SK-MEL-5 (cell line): ENCODE measurements around the gene SYT8. TPM values are rescaled to one million over a fixed set of nuclear protein-coding genes. Genes with fewer than 3 reads are reported as not detected.
"Not testable (repeated sequence)": the region's sequence is repeated elsewhere in the genome, so short reads cannot be mapped to it uniquely, and the experiment has no call there.

Source experiments
- DNase-seq: peaks from one replicate; pipeline ENCODE4 v3.0.0-alpha.2; 2016; ENCODE audit warnings: low read depth, low spot score
- in situ Hi-C: cut with HindIII; loops from 2 replicates; pipeline ENCODE4 v1.10.0; 2016; ENCODE audit warnings: low sequenced_read_pairs, high pct_unique_total_duplicates, low pct_unique_long_range_greater_than_20kb
- polyA plus RNA-seq, 2 experiments: library from polyadenylated mRNA; depleted of rRNA; stranded (reverse); fragments of >200 nt; gene quantifications; 2 replicates each; pipeline ENCODE4 v1.2.3, GENCODE V29; 2015
- total RNA-seq: library from RNA; depleted of rRNA; stranded (reverse); fragments of >200 nt; shearing (Covaris generic); gene quantifications from 2 replicates; pipeline ENCODE4 v1.2.3, GENCODE V29; 2014; rRNA removed

The SYT8 gene
- total RNA-seq, result not detected in 2 replicates
- polyA plus RNA-seq (2015; cell fraction: cytosol; rRNA removed), result not detected in 2 replicates
- 0.31 TPM in 1 of 2 replicates, not detected in the other for polyA plus RNA-seq (2015; cell fraction: nucleus; rRNA removed)

DNA sequence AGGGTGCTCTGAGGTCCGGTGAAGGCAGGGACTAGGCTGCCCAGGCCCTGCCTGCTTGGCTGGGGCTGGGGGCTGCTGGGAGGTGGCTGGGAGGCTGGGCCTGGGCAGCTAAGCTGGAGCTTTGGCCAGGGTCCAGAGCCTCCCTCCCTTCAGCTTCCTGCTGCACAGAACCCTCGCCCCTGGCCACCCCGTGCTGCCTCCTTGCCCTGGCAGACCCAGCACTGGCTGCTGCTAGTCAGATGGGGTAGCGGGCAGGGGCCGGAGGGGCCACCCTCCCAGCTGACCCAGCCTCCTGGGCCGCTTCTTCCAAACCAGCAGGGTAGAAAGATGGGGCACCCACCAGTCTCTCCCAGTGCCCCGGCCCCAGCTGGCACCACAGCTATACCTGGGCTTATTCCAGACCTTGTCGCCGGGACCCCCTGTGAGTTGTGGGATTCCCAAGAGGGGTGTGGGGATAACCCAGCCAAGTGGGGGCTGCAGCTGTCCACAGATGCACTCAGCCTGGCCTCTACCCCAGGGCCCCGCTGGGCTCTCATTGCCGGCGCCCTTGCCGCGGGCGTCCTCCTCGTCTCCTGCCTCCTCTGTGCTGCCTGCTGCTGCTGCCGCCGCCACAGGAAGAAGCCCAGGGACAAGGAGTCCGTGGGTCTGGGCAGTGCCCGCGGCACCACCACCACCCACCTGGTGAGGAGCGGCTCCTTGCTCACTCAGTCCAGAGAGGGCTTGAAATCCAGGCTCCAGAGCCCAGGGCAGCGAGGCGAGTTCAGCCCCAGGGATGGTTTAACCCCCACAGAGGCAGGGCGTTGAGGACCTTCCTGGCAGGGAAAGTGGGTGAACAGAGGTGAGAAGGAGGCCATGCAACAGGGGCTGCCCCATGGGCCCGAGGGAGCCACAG is at the start of gene SYT8:
Gene SYT8 (plus strand): TSS at position 212 of the 892 bp plus-strand sequence. CDS start 116 bp downstream, at position 328.
- no peak for DNase-seq
- in situ Hi-C loops, result no loop called here

DNA sequence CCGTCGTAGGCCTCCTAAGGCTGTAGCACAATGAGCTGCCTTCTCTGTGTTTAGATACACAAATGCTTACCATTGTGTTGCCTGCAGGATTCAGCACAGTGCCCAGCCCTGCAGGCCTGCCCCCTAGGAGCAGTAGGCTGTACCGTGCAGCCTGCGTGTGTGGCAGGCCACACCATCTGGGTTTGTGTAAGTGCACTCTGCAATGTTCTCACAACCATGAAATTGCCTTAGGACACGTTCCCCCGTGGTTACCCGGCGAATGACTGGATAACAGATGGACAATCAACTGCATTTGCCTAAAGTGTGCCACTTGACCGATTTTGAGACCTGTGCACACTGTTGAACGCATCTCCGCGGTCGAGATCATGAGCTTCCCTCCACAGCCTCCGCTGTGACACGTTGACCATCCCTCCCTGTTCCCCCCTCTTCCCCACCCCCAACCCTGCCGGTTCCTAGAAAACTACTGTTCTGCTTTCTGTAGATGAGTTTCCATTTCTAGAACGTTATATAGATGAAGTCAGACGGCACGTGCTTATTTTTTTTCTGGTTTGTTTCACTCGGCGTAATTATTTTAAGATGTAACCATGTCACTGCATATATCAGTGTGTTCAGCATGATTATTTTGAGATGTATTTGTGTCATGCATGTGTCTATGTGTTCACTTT is 48.9 kb upstream of the SYT8 start:
- in situ Hi-C loops, result no loop called here
- no peak for DNase-seq

- in situ Hi-C loops, result no loop called here
- no peak for DNase-seq
Observed at GRCh38 chr11:1786466-1786865, 48.3 kb upstream of the SYT8 start.

GRCh38 chr11:1791912-1792311 is 42.9 kb upstream of the SYT8 start:
- in situ Hi-C loops, result no loop called here
- no peak for DNase-seq

- no peak for DNase-seq
- in situ Hi-C loops, result no loop called here
Observed at GRCh38 chr11:1792461-1792860, 42.3 kb upstream of the SYT8 start.

GRCh38 chr11:1793081-1793480 is 41.7 kb upstream of the SYT8 start:
- DNase-seq, result no peak
- in situ Hi-C loops, result no loop called here

GRCh38 chr11:1796413-1797011 is 38.3 kb upstream of the SYT8 start:
- in situ Hi-C loops, result no loop called here
- no peak for DNase-seq

DNA sequence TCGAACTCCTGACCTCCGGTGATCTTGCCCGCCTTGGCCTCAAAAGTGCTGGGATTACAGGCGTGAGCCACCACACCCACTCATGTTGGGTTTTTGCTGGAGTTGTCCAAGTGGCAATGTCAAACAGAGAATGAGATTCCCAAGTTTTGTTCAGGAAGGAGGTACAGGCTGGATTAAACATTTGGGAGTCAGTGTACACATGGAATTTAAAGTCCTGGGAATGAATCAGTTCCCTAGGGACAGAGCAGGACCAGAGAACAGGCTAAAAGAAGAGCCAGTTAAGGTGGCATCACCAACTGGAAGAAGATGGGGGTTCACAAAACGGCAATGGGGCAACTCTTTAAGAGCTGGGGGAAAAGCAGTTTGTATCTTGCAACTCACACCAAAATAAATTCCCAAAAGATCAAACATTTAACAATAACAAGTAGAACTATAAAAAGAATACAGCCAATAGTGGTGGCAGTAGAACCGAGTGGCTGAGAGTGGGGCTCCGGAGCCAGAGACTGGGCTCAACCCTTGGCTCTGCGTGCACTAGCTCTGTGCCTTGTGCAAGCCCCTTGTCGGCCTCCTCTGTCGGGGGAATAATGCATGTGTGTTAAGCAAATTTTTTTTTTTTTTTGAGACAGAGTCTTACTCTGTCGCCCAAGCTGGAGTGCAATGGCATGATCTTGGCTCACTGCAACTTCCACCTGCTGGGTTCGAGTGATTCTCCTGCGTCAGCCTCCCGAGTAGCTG is 37.2 kb upstream of the SYT8 start:
- in situ Hi-C loops, result no loop called here
- DNase-seq, result no peak

- DNase-seq, result no peak
- in situ Hi-C loops, result no loop called here
Observed at GRCh38 chr11:1803246-1803645, 31.5 kb upstream of the SYT8 start.

- DNase-seq, in situ Hi-C loops: not testable (repeated sequence)
Observed at GRCh38 chr11:1803835-1804519, 30.8 kb upstream of the SYT8 start.

DNA sequence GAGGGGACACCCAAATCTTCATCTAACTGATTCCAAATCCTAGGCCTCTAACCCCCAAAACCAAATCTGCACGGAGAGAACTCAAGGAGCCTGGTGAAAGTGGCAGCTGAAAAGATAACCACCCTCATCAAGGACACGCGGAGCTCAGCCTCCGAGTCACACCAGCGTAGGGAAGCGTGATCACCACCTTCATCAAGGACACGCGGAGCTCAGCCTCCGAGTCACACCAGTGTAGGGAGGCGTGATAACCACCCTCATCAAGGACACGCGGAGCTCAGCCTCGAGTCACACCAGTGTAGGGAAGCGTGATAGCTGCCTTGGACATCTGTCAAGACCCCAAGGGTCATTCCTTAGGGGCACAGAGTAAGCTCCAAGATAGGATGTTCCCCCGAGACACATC is 29.3 kb upstream of the SYT8 start:
- in situ Hi-C loops, result no loop called here
- DNase-seq, result no peak

DNA sequence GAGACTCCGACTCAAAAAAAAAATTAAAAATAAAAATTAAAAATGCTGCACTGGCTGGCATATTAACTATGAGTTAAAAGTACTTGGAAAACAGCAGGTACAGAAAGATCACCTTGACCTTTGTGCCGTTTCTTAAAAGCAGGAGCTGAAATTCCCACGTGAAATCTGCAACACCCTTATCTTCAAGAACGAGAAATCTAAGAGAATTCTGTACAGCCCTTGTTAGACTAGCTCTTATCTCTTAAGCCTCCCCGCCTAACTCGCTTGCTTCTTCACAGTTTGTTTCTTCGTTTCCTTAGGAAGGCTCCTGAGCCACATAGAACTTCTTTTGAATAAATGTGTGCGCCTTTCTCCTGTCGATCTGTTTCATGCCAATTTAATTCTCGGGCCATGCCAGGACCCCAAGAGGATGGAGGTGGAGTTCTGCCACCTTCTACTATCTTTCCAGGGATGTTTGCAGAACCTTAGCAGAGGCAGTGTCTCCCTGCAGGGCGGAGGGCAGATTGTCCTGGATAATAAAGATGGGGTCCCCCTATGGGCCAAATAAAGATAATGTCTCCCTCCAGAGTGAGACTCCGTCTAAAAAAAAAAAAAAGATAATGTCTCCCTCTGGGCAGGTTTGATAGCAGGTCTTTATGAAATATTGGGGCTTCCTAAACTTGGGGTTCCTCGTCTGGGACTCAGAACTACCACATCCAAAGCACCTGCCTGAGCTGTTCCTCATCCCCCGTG is 27.4 kb upstream of the SYT8 start:
- in situ Hi-C loops, result no loop called here
- no peak for DNase-seq

DNA sequence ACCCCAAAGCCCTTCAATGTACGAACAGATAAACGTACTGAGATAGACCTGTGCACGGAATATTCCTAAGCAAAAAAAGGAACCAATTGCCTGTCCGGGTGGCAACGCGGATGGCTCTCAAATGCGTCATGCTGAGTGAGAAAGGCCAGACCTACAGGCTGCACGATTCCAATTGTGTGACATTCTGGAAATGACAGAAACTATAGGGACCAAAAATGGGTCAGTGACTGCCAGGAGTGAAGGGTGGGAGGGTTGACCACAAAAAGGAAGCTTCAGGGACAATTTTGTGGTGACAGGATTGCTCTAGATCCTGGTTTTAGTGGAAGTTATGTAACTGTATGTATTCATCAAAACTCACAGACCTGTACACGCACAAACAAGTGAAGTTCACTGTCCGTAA is 24.0 kb upstream of the SYT8 start:
- in situ Hi-C loops, result no loop called here
- DNase-seq, result no peak

GRCh38 chr11:1812274-1812673 is 22.5 kb upstream of the SYT8 start:
- no peak for DNase-seq
- in situ Hi-C loops, result no loop called here

GRCh38 chr11:1812801-1813200 is 22.0 kb upstream of the SYT8 start:
- DNase-seq, result no peak
- in situ Hi-C loops, result no loop called here

- in situ Hi-C loops, result not testable (repeated sequence)
Observed at GRCh38 chr11:1813356-1813755, 21.4 kb upstream of the SYT8 start.

DNA sequence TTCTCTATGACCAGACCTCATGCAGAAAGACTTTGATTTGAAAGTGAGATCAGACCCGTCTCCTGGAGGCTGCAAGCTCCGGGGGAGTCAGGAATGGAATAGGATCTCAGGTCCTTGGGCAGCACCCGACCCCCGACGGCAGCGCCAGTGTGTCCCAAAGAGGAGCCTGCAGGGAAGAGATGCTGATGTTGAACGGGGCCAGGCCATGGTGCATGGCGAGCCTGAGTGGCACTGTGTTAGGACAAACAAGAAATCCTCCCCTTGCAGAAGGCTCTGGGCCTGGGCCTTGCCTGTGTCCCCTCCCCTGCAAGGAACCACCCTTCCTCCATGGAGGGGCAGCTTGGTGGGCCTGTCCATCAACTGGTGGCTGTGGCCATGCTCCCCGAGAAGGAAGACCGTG is 20.1 kb upstream of the SYT8 start:
- in situ Hi-C loops, result no loop called here
- no peak for DNase-seq

More at GRCh38 chr11:1813356-1813755, 21.4 kb upstream of the SYT8 start:
- DNase-seq, result not testable (repeated sequence)
